Stimulated activated naive CD4-positive, alpha-beta T cell (primary cell): Measurements from ENCODE around the gene CBX8.

Experiments
- DNase-seq, 6 experiments: peaks; one replicate each; lab custom pipeline; 2025; lab: John Stamatoyannopoulos, UW

Gene CBX8

DNA sequence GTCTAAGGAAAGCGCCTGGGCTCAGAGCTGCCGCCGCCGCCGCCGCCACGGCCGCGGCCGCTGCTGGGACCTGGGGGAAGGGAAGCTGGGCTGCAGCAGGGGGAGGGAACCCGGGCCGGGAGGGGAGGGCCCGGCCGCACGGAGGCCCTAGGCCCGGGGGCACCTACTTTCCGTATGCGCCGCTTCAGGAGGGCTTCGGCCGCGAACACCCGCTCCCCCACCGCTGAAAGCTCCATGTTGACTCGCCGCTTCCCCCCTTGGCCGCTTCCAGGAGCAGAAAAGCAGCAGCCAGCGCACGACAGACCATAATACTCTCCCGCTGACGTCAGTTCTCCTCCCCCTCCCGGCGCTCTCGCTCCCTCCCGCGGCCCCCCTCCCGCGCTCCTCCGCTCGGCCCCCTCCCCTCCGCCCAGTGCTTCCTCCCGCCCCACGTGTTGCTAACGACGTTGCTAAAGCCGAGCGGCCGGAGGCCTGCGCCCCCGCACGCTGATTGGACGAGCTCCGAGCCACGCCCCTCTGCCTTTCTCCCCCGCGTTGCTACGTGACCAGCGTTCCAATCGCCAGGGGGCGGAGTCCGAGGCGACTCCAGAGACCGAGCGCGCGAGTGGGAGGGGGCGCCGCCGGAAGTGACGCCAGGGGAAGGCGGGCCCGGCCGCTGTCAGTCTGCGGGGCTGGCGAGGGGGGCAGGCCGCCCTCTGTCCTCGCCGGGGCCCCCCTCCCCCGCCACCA lies at the start of gene CBX8:
Gene CBX8, minus strand, starts transcription at position 315 of the 729 bp plus-strand sequence. Its CDS starts 79 bp downstream, at position 236.
- peak; percentile 96 to 98 (median 98) for DNase-seq

DNA sequence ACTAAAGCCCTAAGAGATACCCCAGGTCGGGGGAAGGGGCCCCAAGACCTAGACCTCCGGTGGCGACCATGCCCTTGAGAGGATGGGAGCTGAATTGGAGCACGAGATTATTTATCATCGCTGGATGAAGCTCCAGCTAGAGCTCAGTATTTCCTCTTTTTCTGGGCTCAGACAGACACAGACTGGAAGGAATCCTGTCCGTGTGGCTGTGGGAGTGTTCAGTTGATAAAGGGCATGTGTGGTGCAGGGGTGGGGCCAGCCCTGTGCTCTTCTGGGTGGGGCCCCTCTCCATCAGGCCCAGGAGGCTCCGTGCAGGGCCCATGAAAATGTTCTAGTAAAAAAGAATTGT lies 48.7 kb upstream of the CBX8 start:
- DNase-seq = no peak

DNA sequence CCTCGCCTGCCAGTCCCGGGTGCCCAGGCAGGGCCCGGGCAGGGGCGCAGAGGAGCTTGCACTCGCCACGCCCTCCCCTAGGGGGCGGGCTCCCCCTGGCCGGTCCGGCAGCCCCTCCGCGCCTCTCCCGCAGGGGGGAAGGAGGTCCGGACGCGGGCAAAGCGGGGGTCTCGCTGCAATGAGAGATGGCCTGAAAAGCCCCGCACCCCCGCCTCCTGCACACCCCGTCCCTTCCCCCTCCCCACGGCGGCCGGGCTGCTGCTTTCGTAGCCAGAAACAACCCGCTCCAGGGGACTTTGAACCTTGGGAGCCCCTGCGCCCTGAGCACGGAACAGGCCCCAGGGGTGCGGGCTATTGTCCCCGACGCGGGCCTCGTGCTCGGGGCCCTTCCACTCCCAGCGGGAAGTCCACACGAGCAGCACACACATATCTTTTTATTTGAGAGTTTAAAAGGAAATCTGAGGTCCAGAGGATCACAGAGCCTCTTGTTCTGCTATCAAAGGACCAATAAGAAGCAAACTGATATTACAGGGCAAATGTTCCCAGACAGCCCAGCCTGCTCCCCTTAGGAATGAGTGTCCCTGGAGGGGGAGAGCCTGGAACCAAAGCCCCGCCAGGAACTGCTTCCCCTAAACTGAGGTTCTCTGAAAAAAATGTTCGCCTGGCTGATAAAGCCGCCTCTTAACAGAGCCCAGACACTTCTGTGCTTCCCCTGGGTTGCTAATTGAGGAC lies 48.2 kb upstream of the CBX8 start:
- peak in 3 of 6 experiments; percentile 28 to 32 (median 29) for DNase-seq

DNA sequence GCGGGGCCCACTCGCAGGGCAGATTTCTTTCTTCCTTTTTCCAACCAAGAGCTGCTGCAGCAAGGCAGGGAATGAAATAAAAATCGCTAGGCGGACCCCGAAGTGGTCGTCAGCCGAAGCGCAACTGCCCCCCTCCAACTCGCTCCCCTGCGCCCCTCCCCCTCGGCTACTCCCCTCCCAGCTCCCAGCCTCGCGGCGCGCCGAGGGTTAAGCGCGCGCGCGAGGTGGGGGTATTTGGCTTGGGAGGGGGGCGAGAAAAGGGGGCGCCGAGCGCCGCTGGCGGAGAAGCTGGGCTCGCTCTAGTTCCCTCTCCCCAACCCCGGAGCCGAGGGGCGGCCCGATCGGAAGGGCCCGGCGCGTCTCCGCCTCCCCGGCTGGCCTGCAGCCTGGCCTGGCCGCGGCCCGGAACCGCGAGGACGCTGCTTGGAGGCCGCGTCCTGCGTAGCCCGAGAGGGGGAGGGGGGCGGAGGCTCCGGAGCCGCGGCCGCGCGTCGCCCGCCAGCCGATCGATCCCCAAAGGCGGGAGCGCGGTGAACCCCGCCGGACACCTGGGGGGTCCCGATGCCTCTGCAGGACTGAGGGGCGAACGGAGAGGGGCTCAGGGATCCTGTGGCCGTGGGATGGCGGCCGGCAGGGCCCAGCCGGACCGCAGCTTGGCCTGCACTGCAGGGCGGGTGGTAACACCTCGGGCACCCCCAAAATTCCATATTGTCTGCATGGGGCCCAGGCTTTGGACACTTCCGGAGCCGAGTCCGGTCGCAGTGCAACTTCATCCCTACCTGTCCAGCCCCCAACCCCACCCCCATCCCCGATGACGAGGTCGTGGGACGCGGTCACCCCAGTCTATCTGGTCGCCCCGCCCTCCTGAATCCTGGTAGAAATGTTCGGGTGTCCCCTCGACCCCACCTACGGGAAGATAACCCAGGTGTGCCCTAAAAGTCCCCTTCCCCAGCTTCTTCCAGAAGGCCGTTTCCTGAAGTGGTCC lies 47.2 kb upstream of the CBX8 start:
- no peak for DNase-seq

DNA sequence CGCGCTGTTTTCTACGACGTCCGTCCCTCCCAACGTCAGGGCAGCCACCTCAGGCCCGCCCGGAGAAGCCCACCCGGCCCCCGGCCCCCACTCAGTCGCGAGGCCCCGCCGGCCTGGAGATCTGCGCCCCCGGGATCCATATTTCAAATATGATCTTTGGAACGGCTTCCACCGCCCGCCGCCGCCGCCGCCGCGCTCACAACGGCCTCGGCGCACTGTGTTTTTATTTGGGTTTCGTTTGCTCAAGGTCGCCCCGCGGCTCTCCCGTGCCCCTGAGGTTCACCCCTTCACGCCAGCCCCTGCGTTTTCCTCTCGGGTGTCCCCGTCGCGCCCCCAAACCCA lies 46.6 kb upstream of the CBX8 start:
- DNase-seq = peak in 2 of 6 experiments; percentile 29 to 46

DNA sequence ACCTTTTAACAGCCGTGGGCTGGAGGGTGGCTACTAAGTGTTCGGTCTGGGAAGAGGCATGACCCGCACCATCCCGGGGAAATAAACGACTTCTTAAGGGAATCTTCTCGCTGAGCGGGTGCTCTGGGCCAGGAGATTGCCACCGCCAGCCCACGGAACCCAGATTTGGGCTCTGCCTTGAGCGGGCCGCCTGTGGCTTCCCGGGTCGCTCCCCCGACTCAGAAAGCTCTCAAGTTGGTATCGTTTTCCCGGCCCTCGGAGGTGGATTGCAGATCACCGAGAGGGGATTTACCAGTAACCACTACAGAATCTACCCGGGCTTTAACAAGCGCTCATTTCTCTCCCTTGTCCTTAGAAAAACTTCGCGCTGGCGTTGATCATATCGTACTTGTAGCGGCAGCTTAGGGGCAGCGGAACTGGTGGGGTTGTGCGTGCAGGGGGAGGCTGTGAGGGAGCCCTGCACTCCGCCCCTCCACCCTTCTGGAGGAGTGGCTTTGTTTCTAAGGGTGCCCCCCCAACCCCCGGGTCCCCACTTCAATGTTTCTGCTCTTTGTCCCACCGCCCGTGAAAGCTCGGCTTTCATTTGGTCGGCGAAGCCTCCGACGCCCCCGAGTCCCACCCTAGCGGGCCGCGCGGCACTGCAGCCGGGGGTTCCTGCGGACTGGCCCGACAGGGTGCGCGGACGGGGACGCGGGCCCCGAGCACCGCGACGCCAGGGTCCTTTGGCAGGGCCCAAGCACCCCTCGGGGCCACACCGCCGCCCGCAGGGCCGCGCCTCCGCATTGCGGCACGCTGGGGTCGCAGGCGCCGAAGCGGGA lies 46.0 kb upstream of the CBX8 start:
- peak in 4 of 6 experiments; percentile 14 to 51 (median 26) for DNase-seq

DNA sequence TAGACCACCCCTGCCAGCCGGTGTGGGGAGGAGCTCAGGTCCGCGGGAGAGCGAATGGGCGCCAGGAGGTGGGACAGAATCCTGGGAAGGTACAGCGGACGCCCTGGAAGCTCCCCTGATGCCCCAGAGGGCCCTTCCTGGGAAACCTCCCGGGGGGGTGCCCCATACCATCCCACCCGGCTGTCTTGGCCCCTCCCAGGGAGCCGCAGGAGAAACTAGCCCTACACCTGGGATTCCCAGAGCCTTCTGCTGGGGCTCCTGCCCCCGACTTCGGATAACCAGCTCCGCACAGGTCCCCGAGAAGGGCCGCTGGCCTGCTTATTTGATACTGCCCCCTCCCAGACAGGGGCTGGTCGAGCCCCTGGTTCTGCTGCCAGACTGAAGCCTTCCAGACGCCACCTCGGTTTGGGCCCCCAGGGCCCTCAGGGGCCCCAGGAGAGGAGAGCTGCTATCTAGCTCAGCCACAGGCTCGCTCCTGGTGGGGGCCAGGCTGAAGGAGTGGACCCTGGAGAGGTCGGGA lies 45.3 kb upstream of the CBX8 start:
- DNase-seq = peak in 1 of 6 experiments; percentile 51

DNA sequence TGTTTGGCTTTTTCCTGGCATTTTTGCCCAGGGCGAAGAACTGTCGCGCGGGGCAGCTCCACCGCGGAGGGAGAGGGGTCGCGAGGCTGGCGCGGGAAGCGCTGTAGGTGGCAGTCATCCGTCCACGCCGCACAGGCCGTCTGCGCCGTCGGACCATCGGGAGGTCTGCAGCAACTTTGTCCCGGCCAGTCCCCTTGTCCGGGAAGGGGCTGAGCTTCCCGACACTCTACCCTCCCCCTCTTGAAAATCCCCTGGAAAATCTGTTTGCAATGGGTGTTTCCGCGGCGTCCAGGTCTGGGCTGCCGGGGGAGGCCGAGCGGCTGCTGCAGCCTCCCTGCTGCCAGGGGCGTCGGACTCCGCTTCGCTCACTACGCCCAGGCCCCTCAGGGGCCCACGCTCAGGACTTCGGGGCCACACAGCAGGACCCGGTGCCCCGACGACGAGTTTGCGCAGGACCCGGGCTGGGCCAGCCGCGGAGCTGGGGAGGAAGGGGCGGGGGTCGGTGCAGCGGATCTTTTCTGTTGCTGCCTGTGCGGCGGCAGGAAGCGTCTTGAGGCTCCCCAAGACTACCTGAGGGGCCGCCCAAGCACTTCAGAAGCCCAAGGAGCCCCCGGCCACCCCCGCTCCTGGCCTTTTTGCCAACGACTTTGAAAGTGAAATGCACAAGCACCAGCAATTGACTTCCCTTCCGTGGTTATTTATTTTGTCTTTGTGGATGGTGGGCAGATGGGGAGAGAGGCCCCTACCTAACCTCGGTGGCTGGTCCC lies 44.7 kb upstream of the CBX8 start:
- DNase-seq = peak in 2 of 6 experiments; percentile 22 to 38

DNA sequence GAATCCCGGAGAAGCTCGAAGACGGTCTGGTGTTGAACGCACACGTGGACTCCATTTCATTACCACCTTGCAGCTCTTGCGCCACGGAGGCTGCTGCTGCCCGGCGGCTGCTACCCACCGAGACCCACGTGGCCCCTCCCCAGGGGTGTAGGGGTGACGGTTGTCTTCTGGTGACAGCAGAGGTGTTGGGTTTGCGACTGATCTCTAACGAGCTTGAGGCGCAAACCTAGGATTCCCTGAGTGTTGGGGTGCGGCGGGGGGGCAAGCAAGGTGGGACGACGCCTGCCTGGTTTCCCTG lies 44.1 kb upstream of the CBX8 start:
- peak in 1 of 6 experiments; percentile 50 for DNase-seq

DNA sequence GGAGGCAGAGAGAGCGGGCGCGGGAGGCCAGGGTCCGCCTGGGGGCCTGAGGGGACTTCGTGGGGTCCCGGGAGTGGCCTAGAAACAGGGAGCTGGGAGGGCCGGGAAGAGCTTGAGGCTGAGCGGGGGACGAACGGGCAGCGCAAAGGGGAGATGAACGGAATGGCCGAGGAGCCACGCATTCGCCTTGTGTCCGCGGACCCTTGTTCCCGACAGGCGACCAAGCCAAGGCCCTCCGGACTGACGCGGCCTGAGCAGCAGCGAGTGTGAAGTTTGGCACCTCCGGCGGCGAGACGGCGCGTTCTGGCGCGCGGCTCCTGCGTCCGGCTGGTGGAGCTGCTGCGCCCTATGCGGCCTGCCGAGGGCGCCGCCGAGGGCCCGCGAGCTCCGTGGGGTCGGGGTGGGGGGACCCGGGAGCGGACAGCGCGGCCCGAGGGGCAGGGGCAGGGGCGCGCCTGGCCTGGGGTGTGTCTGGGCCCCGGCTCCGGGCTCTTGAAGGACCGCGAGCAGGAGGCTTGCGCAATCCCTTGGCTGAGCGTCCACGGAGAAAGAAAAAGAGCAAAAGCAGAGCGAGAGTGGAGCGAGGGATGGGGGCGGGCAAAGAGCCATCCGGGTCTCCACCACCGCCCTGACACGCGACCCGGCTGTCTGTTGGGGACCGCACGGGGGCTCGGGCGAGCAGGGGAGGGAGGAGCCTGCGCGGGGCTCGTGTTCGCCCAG lies 43.6 kb upstream of the CBX8 start:
- peak in 3 of 6 experiments; percentile 20 to 50 (median 45) for DNase-seq

DNA sequence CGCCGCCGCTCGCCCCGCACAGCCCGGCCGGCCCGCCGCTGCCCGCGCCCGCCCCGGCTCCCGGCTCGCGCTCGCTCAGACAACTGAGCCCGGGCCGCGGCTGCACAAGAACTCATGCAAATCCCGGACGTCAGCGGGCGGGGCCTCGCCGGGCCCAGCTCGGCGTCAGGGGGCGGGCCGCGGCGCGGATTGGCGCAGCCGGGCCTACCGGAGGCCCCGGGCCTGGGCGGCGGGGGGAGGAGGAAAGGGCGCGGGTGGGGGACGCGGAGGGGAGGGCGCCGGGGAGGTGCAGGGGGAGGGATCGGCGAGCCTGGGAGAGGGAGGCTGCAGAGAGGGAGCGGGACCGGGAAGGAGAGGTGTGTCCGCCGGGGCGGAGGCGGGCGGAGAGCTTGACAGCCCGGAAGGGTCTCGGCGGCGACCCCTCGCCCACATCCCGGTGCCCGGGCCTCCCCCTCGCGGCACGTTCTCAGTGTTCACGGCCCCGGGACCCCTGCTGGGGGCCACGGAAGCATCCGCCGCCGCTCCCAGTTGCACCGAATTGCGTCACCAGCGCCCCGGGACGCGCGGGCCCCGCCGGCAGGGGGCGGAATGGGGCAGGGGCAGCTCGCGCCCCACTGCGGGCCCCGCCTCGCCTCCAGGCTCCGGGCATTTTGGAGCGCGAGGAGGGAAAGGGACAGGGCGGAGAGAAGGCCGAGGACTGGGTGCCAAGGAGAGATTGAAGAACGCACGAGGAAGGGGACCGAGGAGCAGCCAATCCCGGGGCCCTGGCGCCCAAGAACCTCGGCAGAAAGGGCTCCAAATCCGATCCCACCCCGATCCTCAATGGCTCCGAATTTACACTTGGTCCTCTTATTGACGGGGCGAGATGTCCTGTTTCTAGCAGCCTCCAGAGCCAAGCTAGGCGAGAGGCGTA lies 42.7 kb upstream of the CBX8 start, which contains the start of gene CBX4:
Gene CBX4, minus strand, starts transcription at position 85 of the 913 bp plus-strand sequence. CDS start 189 bp downstream, outside the sequence.
- DNase-seq = peak; percentile 83 to 89 (median 88)

DNA sequence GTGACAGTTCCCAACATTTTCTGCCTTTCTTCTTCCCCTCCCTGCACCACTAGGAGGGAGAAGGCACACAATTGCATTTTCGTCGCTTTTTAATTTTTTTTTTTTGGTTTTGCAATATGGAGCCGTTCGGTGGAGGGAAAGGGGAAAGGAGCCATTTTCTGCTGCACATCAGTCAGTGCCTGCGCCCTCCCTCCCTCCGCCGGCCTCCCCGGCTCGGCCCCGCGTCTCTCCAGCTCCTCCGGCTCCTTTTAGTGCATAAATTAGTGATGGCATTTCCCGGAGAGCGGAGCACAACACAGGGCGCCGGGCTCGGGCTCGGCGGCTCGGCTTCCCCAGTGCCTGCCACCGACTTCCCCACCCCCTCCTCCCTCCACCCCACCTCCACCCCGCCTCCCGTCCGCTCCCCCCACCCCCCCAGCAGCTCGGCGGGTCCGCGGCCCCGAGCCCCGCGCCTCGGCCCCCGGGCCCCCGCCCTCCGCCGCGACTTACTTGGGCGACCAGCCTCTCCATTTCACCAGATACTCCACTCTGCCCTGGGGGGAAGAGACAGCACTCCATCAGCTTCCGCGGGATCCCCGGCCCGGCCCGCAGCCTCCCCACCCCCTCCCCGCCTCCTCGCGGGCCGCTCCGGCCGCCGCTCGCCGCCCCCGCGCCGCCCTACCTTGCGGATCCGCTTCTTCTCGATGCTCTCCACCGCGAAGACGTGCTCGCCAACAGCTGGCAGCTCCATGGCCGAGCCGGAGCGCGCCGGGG lies 41.8 kb upstream of the CBX8 start:
- peak; percentile 40 to 92 (median 69) for DNase-seq

DNA sequence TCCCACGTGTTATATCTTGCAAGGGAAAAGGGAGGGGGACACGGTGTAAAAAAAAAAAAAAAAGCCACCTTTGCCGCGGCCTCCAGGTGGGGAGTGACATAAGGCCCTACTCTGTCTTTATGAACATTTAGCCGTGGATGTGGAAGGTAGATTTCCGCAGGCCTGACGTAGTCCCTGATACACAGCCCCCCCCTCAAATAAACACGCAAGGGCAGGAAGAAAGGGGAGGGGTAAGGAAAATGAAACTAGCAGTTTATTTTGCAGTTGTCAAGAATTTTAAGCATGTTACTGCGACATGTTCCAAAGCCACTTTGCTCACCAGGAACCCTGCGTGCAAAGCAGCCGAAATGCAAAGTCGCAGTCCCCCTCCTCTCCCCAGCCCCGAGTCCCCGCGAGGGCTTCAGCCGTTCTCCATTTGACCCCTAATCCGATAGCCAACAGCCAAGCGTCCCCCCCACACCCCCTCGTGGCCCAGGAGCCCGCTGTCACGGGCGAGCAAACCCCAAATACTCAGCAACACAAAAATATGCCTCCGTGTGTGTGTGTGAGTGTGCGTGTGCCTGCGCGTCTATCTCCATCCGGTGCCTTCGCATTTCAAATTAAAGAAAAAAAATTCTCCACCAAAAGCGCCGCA lies 41.1 kb upstream of the CBX8 start:
- DNase-seq = peak in 5 of 6 experiments; percentile 44 to 92 (median 76)

DNA sequence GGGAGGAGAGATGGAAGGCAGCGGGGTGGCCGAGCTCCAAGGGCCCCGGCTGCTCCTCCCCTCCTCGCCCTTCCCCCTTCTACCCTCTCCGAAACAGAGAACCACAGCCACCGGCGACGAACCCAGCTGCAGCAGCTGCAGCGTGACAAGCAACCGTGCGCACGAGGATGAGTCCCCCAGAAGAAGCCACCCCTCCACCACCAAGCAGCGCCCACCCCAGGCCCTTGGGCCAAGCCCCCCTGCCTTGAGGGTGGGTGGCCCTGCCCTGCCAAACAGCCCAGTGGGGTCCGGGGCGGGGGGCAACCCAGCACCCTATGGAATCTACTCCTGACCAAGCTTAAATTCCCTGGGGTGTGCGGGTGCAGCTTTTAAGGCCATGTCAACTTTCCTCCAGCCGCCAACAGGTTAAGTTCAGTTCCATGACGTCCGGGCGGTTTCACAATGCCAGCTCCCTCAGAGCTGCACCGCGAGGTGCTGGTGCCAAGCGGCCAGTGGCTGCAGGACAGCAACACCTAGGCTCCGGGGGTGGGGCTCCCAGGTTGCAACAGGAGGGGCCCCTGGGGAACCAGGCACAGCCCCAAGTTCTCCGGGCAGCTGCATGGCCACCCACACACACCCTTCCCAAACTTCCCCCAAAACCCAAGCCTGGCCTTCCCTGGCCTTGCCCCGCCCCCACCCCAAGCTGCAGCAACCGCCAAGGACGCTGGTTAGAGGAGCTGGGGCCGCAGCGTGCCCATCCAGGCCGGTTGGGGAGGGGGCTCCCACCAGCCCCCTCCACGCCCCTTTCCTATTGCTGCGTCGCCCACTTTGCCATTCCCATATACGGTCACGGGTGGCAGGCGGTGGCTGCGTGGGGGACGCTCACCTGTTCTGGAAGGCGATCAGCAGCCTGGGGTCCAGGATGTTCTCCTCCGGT lies 40.4 kb upstream of the CBX8 start:
- peak in 4 of 6 experiments; percentile 19 to 48 (median 26) for DNase-seq

DNA sequence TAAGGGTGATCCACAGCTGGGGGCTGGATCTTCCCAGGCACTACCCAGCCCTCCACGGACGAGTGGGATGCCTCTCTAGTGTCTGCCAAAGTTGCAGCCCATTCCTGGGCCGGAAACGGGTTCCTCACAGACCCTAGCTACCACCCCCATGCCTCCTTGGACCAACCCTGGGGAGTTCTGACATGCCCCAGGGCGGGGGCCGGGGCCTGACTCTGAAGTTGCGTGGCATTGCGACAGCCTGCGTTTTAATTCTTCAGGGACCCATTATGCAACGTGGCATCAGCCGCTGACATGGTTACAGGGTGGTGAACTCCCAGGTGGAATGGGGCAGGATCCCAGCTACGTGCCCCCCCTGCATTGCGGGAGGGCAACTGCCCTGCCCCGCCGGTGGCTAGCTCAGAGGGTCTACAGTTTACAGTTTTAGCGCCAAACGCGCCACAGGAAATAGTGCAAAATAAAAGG lies 39.7 kb upstream of the CBX8 start:
- DNase-seq = no peak

DNA sequence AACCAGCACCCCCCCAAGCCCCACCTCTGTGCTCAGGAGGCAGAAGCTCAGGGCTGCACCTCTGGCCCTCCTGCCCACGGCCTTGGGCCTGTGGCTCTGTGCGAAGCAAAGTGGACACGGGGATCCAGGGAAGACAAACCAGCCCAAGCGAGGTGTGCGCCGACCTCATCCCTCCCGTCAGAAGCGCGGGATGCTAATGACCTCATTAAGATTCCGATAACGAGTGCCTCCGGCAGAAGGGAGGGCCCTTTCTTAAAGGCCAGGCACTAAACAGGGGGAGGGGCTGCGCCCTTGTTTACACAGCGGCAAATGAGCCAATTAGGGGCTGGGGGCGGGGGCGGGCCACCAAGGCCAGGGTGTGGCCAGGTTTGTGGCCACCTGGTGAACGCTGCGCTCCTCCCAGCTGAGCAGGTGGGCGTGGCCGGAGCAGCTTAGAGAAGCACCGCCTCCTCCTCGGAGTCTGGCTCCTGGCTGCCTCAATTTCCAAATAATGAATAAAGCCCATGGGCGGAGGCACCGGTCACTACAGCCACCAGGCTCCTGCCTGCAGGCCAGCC lies 39.2 kb upstream of the CBX8 start:
- DNase-seq = peak in 1 of 6 experiments; percentile 22
